Measurements from ENCODE around the gene MYLK2. TPM values are rescaled to one million over a fixed set of nuclear protein-coding genes. Genes with fewer than 3 reads are reported as not detected.

Gene MYLK2
- total RNA-seq, 4 donors from 2014 or later, result 0.27 to 0.54 (median 0.31) TPM; not detected in 1

DNA sequence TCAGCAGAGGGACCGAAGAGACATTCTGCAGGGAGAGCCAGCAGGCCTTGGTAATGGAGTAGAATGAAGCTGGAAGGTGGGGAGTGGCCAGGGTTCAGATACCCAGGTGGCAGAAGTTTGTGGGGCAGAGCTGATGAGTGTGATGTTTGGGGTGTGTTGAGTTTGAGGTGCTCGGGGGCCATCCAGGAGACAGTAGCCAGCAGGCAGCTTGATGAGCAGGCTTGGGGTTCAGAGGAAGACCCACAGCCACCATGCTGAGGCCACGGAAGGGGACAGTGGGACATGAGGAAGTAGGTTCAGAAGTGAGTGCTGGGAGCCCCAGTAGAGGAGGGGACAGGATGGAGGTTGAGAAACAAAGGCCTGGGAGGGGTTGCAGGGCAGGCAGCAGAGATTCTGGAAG, 37.4 kb downstream of the MYLK2 start:
- Histone ChIP-seq H3K4me3 (no peak overlapping the region), H3K4me1 (peaks cover 0 to 27% (median 13%) of the 10 kb centered on the region in 3 donors), H3K27ac (no peak overlapping the region), H3K9me3 (no peaks in the 10 kb centered on the region), H3K36me3 (no peaks in the 10 kb centered on the region), H3K27me3 (peaks cover 78% of the 10 kb centered on the region)
- 68 to 70% methylated on average over 2 to 3 of the region's 3 CpGs for WGBS, 2 donors (ENCODE audit: low coverage in 1 of 2)
- ATAC-seq, result no peak
- TF ChIP-seq, protein P1, sequence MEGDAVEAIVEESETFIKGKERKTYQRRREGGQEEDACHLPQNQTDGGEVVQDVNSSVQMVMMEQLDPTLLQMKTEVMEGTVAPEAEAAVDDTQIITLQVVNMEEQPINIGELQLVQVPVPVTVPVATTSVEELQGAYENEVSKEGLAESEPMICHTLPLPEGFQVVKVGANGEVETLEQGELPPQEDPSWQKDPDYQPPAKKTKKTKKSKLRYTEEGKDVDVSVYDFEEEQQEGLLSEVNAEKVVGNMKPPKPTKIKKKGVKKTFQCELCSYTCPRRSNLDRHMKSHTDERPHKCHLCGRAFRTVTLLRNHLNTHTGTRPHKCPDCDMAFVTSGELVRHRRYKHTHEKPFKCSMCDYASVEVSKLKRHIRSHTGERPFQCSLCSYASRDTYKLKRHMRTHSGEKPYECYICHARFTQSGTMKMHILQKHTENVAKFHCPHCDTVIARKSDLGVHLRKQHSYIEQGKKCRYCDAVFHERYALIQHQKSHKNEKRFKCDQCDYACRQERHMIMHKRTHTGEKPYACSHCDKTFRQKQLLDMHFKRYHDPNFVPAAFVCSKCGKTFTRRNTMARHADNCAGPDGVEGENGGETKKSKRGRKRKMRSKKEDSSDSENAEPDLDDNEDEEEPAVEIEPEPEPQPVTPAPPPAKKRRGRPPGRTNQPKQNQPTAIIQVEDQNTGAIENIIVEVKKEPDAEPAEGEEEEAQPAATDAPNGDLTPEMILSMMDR (IDR thresholded peaks at IDR 0.05), result no peak
- TF ChIP-seq POLR2AphosphoS5 (IDR thresholded peaks at IDR 0.05) (no peak), POLR2A (IDR thresholded peaks at IDR 0.05) (no peak), EP300 (IDR thresholded peaks at IDR 0.05) (no peak)

GRCh38 chr20:31857861-31858759, 39.0 kb downstream of the MYLK2 start:
- H3K27ac ChIP-seq, result no peak overlapping the region
- no peak for TF ChIP-seq EP300 (IDR thresholded peaks at IDR 0.05)
- no peak for TF ChIP-seq POLR2A (IDR thresholded peaks at IDR 0.05)
- TF ChIP-seq, protein P1 (IDR thresholded peaks at IDR 0.05), result no peak
- no peak for TF ChIP-seq POLR2AphosphoS5 (IDR thresholded peaks at IDR 0.05)
- H3K36me3 ChIP-seq, result no peaks in the 10 kb centered on the region
- WGBS, 2 donors (ENCODE audit: low coverage in 1 of 2), result 30 to 70% methylated on average over 2 to 7 of the region's 15 CpGs
- no peaks in the 10 kb centered on the region for H3K9me3 ChIP-seq
- no peak for ATAC-seq
- no peak overlapping the region for H3K4me3 ChIP-seq
- H3K27me3 ChIP-seq, result peaks cover 62% of the 10 kb centered on the region
- H3K4me1 ChIP-seq, result peaks cover 0 to 25% (median 13%) of the 10 kb centered on the region in 3 donors

DNA sequence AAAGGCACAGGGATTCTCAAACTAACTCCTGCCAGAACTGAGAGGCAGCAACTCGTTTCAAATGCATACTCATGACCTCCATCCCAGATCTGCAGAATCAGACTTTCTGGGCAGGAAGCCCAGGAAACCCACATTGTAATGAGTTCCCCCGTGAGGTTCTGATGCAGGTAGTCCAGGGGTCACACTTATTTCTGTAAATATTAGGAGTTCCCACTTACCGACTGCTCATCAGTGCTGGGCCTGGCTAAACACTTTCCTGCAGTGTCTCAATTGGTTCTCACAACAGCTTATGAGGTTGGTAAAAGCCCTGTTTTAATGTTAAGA, 39.6 kb downstream of the MYLK2 start:
- Histone ChIP-seq H3K36me3 (no peaks in the 10 kb centered on the region), H3K27ac (no peak overlapping the region), H3K4me3 (no peak overlapping the region), H3K27me3 (peaks cover 56% of the 10 kb centered on the region), H3K9me3 (no peaks in the 10 kb centered on the region), H3K4me1 (peaks cover 0 to 25% (median 13%) of the 10 kb centered on the region in 3 donors)
- TF ChIP-seq EP300 (IDR thresholded peaks at IDR 0.05), result no peak
- TF ChIP-seq, protein P1 (IDR thresholded peaks at IDR 0.05), result no peak
- no peak for TF ChIP-seq POLR2AphosphoS5 (IDR thresholded peaks at IDR 0.05)
- no peak for TF ChIP-seq POLR2A (IDR thresholded peaks at IDR 0.05)
- no peak for ATAC-seq
- 40 to 43% methylated on average over 2 to 3 of the region's 3 CpGs for WGBS, 2 donors (ENCODE audit: low coverage in 1 of 2)

DNA sequence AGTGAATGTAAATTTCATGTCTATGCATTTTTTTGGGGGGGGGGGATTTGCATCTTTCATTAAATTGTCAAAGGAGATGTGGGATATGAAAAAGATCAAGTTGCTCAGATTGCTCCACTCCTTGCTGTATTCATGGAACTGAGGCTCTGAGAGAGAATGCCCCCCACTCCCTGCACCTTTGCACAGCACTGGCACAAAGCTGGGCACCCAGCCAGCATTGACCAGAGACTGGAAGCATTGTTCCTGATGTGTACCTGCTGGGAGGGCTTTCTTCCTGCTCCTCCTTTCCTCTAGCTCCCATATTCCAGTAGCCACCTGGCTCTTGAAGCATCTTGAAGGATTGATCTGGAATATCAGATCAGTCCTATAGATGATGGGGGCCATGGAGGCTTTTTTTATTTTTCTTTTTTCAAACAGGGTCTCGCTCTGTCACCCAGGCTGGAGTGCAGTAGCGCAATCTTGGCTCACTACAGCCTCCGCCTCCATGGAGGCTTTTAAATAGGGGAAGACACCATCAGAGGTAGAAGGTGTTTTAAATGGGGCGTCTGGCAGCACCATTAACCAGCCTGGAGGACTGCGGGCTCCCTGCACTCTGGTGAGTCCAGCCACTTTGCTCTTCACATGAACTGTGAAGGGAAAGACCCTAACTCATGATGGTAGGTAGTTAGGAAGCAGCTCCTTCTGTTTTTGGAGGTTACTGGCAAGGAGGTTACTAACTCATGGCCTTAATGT, 40.3 kb downstream of the MYLK2 start:
- H3K4me1 ChIP-seq, result peaks cover 0 to 25% (median 13%) of the 10 kb centered on the region in 3 donors
- H3K36me3 ChIP-seq, result no peaks in the 10 kb centered on the region
- no peak overlapping the region for H3K27ac ChIP-seq
- no peaks in the 10 kb centered on the region for H3K9me3 ChIP-seq
- H3K4me3 ChIP-seq, result no peak overlapping the region
- WGBS, 2 donors (ENCODE audit: low coverage in 1 of 2), result 90 to 95% methylated on average over 4 to 5 of the region's 5 CpGs
- ATAC-seq, result no peak
- peaks cover 48% of the 10 kb centered on the region for H3K27me3 ChIP-seq
- no peak for TF ChIP-seq POLR2AphosphoS5 (IDR thresholded peaks at IDR 0.05)
- no peak for TF ChIP-seq EP300 (IDR thresholded peaks at IDR 0.05)
- TF ChIP-seq, protein P1 (IDR thresholded peaks at IDR 0.05), result no peak
- no peak for TF ChIP-seq POLR2A (IDR thresholded peaks at IDR 0.05)

Measured in gastroesophageal sphincter (tissue), 4 donors.